Astrocyte (in vitro differentiated cells and primary cell): Measurements from ENCODE around the gene WDSUB1.

Experiments used
- EZH2 ChIP-seq: IDR thresholded peaks from 2 replicates; pipeline ENCODE4 v1.6.1; 2012; ENCODE audit warnings: mild to moderate bottlenecking, low read length, inconsistent platforms; ENCODE audit not compliant: insufficient read depth
- TF ChIP-seq, protein P1 (sequence below): IDR thresholded peaks from 2 replicates; pipeline ENCODE4 v1.5.1; 2011; ENCODE audit warnings: low read depth, mild to moderate bottlenecking, inconsistent platforms, low read length, moderate library complexity; ENCODE audit not compliant: insufficient read depth

DNA sequence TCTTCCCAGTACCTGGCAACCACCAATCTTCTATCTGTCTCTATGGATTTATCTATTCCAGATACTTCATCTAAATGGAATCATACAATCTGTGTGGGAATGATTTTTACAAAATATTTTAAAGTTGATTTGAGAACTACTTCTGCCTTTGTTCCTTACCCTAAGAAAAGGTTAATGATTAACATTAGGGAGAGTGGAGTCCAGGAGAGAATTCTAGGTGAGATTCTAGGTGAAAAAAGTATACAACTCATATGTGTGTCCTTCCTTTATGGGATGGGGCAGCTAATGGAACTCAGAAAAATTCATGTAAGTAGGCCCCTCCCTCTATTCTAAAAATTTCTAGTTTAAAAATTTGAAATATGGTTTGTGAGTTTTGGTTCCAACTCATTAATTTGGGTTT is 35.9 kb upstream of the WDSUB1 start:
- TF ChIP-seq, protein P1, sequence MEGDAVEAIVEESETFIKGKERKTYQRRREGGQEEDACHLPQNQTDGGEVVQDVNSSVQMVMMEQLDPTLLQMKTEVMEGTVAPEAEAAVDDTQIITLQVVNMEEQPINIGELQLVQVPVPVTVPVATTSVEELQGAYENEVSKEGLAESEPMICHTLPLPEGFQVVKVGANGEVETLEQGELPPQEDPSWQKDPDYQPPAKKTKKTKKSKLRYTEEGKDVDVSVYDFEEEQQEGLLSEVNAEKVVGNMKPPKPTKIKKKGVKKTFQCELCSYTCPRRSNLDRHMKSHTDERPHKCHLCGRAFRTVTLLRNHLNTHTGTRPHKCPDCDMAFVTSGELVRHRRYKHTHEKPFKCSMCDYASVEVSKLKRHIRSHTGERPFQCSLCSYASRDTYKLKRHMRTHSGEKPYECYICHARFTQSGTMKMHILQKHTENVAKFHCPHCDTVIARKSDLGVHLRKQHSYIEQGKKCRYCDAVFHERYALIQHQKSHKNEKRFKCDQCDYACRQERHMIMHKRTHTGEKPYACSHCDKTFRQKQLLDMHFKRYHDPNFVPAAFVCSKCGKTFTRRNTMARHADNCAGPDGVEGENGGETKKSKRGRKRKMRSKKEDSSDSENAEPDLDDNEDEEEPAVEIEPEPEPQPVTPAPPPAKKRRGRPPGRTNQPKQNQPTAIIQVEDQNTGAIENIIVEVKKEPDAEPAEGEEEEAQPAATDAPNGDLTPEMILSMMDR = no peak
- no peak for TF ChIP-seq EZH2
